ENCODE data around the gene RPH3AL. TPM values are rescaled to one million over a fixed set of nuclear protein-coding genes. Genes with fewer than 3 reads are reported as not detected.
A peak's percentile ranks its signal among the peaks of the same experiment; 100 is the strongest.
"Not testable (repeated sequence)": the region's sequence is repeated elsewhere in the genome, so short reads cannot be mapped to it uniquely, and the experiment has no call there.

Gene RPH3AL
- total RNA-seq, 1 donor from 2014 or later, result 16.9 TPM

DNA sequence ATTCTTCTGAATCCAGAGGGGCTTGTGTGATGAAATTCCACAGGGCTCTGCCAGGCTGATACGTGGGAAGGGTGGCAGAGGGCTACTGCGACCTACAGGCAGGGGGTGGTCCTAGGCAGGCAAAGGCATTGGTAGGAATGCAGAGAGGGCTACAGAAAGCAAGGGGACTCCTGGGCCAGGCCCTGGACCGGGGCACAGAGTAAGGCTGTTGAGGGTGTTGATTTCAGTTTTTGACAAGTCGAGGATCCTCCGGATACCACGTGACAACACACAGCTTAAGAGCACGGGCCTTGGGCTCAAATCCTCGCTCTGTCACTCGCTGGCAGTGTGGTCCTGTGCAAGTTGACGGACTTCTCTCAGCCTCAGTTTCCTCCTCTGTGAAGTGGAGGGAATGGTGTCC lies 152.0 kb downstream of the RPH3AL start:
- Mint-ChIP-seq H3K4me1 (peaks cover 59% of the 10 kb centered on the region), H3K36me3 (no peaks in the 10 kb centered on the region), H3K27ac (peak overlapping the region; percentile 98), H3K4me3 (no peak overlapping the region), H3K27me3 (ENCODE audit: low read depth) (no peaks in the 10 kb centered on the region), H3K9me3 (no peaks in the 10 kb centered on the region)
- TF ChIP-seq, protein P1, sequence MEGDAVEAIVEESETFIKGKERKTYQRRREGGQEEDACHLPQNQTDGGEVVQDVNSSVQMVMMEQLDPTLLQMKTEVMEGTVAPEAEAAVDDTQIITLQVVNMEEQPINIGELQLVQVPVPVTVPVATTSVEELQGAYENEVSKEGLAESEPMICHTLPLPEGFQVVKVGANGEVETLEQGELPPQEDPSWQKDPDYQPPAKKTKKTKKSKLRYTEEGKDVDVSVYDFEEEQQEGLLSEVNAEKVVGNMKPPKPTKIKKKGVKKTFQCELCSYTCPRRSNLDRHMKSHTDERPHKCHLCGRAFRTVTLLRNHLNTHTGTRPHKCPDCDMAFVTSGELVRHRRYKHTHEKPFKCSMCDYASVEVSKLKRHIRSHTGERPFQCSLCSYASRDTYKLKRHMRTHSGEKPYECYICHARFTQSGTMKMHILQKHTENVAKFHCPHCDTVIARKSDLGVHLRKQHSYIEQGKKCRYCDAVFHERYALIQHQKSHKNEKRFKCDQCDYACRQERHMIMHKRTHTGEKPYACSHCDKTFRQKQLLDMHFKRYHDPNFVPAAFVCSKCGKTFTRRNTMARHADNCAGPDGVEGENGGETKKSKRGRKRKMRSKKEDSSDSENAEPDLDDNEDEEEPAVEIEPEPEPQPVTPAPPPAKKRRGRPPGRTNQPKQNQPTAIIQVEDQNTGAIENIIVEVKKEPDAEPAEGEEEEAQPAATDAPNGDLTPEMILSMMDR (IDR thresholded peaks at IDR 0.05; ENCODE audit: unreplicated experiment), result no peak
- DNase-seq (ENCODE audit: low spot score in 2 of 2, unreplicated experiment in 2 of 2), result no peak

DNA sequence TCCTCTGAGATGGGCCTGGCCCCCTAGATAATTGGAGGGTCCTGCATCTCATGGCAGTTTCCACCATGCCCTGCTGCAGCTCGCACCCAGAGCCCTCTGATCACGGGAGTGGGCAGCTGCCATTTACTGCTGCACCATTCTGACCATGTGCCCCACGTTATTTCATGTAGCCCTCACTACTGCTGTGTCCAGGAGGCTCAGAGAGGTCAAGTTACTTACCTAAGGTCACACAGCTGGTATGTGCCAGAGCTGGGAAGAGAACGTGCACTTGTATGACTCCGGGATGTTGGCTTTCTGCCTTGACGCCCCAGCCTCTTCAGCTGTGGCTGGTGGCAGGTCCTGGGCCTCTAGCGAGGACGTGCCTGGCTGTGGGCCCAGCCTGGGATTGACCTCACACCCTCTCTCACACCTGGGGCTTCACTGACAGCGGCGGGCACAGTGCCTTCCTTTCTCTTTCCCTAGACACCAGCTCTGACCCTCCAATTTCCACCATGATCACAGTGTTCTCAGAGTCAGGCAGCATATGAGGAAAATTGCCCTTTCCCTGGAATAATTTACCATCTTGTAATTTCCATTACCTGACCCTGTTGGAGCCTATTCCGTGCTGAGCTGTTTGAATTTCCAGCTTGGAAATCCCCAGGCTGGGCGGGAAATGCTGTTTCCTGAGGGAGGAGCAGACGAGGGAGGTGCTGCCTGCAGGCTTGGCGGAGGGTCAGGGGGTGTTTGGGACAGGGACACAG lies 152.6 kb downstream of the RPH3AL start:
- Mint-ChIP-seq H3K27ac (peak overlapping the region; percentile 98), H3K27me3 (ENCODE audit: low read depth) (no peaks in the 10 kb centered on the region), H3K4me3 (no peak overlapping the region), H3K9me3 (no peaks in the 10 kb centered on the region), H3K36me3 (no peaks in the 10 kb centered on the region), H3K4me1 (peaks cover 59% of the 10 kb centered on the region)
- DNase-seq (ENCODE audit: low spot score in 2 of 2, unreplicated experiment in 2 of 2), result no peak
- TF ChIP-seq, protein P1 (IDR thresholded peaks at IDR 0.05; ENCODE audit: unreplicated experiment), result no peak

DNA sequence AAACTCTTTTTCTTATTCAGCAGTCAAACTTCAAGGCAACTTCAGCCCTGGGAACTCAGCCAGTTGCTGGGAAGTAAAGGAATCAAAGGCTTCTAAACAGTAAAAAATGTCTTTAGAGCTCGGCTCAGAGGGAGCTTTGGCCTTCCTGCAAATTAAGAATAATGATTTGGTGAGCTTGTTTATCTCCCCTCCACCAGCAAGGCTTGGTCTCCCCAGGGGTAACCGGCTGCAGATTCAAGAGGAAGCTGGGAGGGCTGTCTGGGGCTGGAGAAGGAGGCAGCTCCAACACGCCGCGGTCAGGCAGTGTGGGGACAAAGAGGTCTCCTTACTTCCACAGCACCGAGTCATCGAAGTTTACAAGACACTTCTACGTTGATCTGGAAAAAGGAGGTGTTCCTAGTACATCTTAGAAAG lies 153.4 kb downstream of the RPH3AL start:
- TF ChIP-seq, protein P1 (IDR thresholded peaks at IDR 0.05; ENCODE audit: unreplicated experiment), result no peak
- Mint-ChIP-seq H3K4me3 (peak overlapping the region; percentile 55), H3K4me1 (peaks cover 62% of the 10 kb centered on the region), H3K36me3 (no peaks in the 10 kb centered on the region), H3K27ac (peak overlapping the region; percentile 98), H3K9me3 (no peaks in the 10 kb centered on the region), H3K27me3 (ENCODE audit: low read depth) (no peaks in the 10 kb centered on the region)
- no peak for DNase-seq (ENCODE audit: low spot score in 2 of 2, unreplicated experiment in 2 of 2)

DNA sequence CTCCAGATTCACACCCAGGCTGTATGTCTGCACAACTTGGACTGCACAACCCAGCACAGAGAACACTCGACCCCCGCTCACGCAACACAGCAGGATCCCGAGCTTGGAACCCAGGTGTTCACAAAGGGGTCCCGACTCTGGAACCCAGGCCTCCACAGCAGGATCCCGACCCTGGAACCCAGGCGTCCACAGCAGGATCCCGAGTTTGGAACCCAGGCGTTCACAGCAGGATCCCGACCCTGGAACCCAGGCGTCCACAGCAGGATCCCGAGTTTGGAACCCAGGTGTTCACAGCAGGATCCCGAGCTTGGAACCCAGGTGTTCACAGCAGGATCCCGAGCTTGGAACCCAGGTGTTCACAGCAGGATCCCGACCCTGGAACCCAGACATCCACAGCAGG lies 154.4 kb downstream of the RPH3AL start:
- DNase-seq (ENCODE audit: low spot score in 2 of 2, unreplicated experiment in 2 of 2); H3K27me3 Mint-ChIP-seq (ENCODE audit: low read depth); H3K4me3 Mint-ChIP-seq; H3K9me3 Mint-ChIP-seq; H3K36me3 Mint-ChIP-seq: not testable (repeated sequence)
- Mint-ChIP-seq H3K27ac (peak overlapping the region; percentile 90), H3K4me1 (peaks cover 68% of the 10 kb centered on the region)

DNA sequence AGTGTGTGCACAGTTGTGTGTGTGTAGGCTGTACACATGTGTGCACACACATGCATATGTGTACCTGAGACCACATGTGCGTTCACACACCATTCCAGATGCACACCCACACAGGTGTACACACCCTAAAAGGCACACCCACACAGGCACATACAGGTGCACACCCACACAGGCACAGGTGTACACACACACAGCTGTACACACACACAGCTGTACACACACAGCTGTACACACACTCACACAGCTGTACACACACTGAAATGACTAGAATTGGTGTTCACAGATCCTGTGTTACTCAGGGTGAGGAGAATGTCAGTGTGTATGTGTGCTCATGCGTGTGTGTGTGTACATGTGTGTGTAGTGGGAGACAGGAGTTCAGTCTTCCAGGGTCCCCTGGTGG lies 155.3 kb downstream of the RPH3AL start:
- peak overlapping the region; percentile 69 for H3K27ac Mint-ChIP-seq
- no peak overlapping the region for H3K4me3 Mint-ChIP-seq
- H3K36me3 Mint-ChIP-seq, result no peaks in the 10 kb centered on the region
- DNase-seq (ENCODE audit: low spot score in 2 of 2, unreplicated experiment in 2 of 2), result no peak
- no peaks in the 10 kb centered on the region for H3K27me3 Mint-ChIP-seq (ENCODE audit: low read depth)
- peaks cover 72% of the 10 kb centered on the region for H3K4me1 Mint-ChIP-seq
- no peaks in the 10 kb centered on the region for H3K9me3 Mint-ChIP-seq
- TF ChIP-seq, protein P1 (IDR thresholded peaks at IDR 0.05; ENCODE audit: unreplicated experiment), result no peak

DNA sequence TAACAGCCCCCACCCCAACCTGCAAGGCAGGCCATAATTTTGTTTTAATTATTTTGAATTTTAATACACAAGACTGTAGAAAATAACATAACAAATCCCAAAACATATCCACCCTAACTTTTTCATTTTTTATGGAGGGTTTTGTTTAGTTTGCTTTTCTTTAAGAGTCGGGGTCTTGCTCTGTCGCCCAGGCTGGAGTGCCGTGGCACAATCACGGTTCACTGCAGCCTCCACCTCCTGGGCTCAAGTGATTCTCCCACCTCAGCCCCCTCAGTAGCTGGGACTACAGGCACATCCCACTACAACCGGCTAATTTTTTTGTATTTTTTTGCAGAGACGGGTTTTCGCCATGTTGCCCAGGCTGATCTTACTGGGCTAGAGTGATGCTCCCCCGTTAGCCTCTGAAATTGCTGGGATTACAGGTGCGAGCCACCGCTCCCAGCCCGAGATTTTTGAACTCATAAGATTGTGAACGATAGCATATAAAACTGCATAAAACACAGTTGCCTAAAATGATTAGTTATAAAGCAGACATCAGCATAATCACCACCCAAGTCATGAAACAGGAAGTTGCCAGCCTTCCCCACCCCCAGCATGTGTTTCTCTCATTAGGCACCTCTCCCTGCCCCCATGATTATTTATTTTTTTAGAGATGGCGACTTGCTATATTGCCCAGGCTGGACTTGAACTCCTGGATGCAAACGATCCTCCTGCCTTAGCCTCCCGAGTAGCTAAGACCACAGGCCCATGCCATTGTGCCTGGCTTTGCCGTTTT lies 157.6 kb downstream of the RPH3AL start:
- Mint-ChIP-seq H3K9me3 (no peaks in the 10 kb centered on the region), H3K4me1 (peaks cover 60% of the 10 kb centered on the region), H3K27ac (peak overlapping the region; percentile 88), H3K27me3 (ENCODE audit: low read depth) (no peaks in the 10 kb centered on the region), H3K36me3 (no peaks in the 10 kb centered on the region), H3K4me3 (no peak overlapping the region)
- DNase-seq (ENCODE audit: low spot score in 2 of 2, unreplicated experiment in 2 of 2), result no peak
- TF ChIP-seq, protein P1 (IDR thresholded peaks at IDR 0.05; ENCODE audit: unreplicated experiment), result no peak

Measured in mesothelial cell of epicardium (in vitro differentiated cells).